CD8-positive, alpha-beta memory T cell (primary cell): ENCODE results near the gene AKAP9. TPM values are rescaled to one million over a fixed set of nuclear protein-coding genes. Genes with fewer than 3 reads are reported as not detected.
A peak's percentile ranks its signal among the peaks of the same experiment; 100 is the strongest.
"Not testable (repeated sequence)": the region's sequence is repeated elsewhere in the genome, so short reads cannot be mapped to it uniquely, and the experiment has no call there.

Experiments
- CTCF ChIA-PET: fragments of 350-600 bp; sonication (Branson Sonifier 250); formaldehyde crosslinking; loops from one replicate; lab custom pipeline; 2021; ENCODE audit warnings: antibody characterized with exemption; lab: Charles Lee
- POLR2A ChIA-PET: fragments of 350-600 bp; sonication (Branson Sonifier 250); formaldehyde crosslinking; loops from one replicate; lab custom pipeline; 2021; ENCODE audit warnings: antibody characterized with exemption; lab: Charles Lee
- DNase-seq, 5 donors: peaks; one replicate each; pipeline versions ENCODE4 v3.0.0 to v3.0.0-alpha.2; 2020 to 2022; ENCODE audit warnings: mixed read lengths in 1 of 5
- H3K27ac ChIP-seq: one replicate; pipeline ENCODE4 v1.7.0; 2013; ENCODE audit warnings: low read depth, mild to moderate bottlenecking, low read length, moderate library complexity
- H3K27me3 ChIP-seq: 2 replicates; pipeline ENCODE4 v1.7.0; 2013; ENCODE audit warnings: low read length, mild to moderate bottlenecking; ENCODE audit not compliant: insufficient read depth, poor library complexity, severe bottlenecking
- H3K36me3 ChIP-seq: 2 replicates; pipeline ENCODE4 v1.7.0; 2013; ENCODE audit warnings: mild to moderate bottlenecking, low read length, moderate library complexity; ENCODE audit not compliant: insufficient read depth
- H3K4me1 ChIP-seq: 2 replicates; pipeline ENCODE4 v1.7.0; 2013; ENCODE audit warnings: mild to moderate bottlenecking, low read length, moderate library complexity; ENCODE audit not compliant: insufficient read depth
- H3K4me3 ChIP-seq: 2 replicates; pipeline ENCODE4 v1.7.0; 2013; ENCODE audit warnings: mild to moderate bottlenecking, low read length
- H3K9me3 ChIP-seq: 2 replicates; pipeline ENCODE4 v1.7.0; 2013; ENCODE audit warnings: mild to moderate bottlenecking, low read length
- H3K27ac Mint-ChIP-seq, 8 donors: one replicate each; pipeline ENCODE4 v1.8.0; 2020 to 2021; ENCODE audit warnings: mixed read lengths in 8 of 8, mild to moderate bottlenecking in 6 of 8, inconsistent platforms in 3 of 8, moderate library complexity in 3 of 8
- H3K27me3 Mint-ChIP-seq, 2 donors: one replicate each; pipeline ENCODE4 v1.8.0; 2020 to 2021; ENCODE audit warnings: mixed read lengths in 2 of 2, mild to moderate bottlenecking in 1 of 2, moderate library complexity in 1 of 2
- H3K36me3 Mint-ChIP-seq, 3 donors: one replicate each; pipeline ENCODE4 v1.8.0; 2020 to 2021; ENCODE audit warnings: mixed read lengths in 3 of 3, inconsistent platforms in 1 of 3, mild to moderate bottlenecking in 1 of 3
- H3K4me1 Mint-ChIP-seq, 3 donors: one replicate each; pipeline ENCODE4 v1.8.0; 2020 to 2021; ENCODE audit warnings: mixed read lengths in 3 of 3, inconsistent platforms in 1 of 3, mild to moderate bottlenecking in 1 of 3
- H3K4me3 Mint-ChIP-seq, 7 donors: one replicate each; pipeline ENCODE4 v1.8.0; 2020 to 2021; ENCODE audit warnings: mixed read lengths in 7 of 7, mild to moderate bottlenecking in 6 of 7, moderate library complexity in 4 of 7, inconsistent platforms in 2 of 7
- H3K9me3 Mint-ChIP-seq, 5 donors: one replicate each; pipeline ENCODE4 v1.8.0; 2020 to 2022; ENCODE audit warnings: mixed read lengths in 5 of 5, mild to moderate bottlenecking in 3 of 5, moderate library complexity in 2 of 5, inconsistent platforms in 1 of 5
- polyA plus RNA-seq: library from polyadenylated mRNA; unstranded; fragments of 300-500 nt; fragmentation: Illumina TruSeq; gene quantifications from one replicate; pipeline ENCODE4 v1.2.3, GENCODE V29; 2021
- total RNA-seq, 2 experiments: library from RNA; stranded (reverse); gene quantifications; one replicate each; pipeline ENCODE4 v1.2.3, GENCODE V29; 2021

The AKAP9 gene
- total and polyA plus RNA-seq, 3 experiments from 2014 or later = 34.9 to 49.2 (median 40.3) TPM

DNA sequence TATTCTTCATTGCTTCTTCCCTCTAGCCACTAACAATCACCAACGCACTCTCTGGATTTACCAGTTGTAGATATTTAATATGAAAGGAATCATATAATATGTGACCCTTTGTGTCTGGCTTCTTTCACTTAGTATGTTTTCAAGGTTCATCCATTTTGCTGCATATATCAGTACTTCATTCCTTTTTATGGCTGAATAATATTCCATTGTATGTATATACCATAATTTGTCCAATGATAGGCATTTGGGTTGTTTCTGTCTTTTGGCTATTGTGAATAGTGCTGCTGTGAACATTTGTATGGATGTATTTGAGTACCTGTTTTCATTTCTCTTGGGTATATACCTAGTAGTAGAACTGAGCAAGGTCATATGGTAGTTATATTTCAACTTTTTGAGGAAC lies 7.3 kb downstream of the AKAP9 start:
- Mint-ChIP-seq H3K4me3 (no peak overlapping the region), H3K36me3 (peaks cover 9 to 18% (median 13%) of the 10 kb centered on the region in 3 donors), H3K27me3 (no peaks in the 10 kb centered on the region), H3K9me3 (no peaks in the 10 kb centered on the region), H3K27ac (no peak overlapping the region), H3K4me1 (peaks cover 50 to 75% (median 73%) of the 10 kb centered on the region in 3 donors)
- H3K27me3 ChIP-seq = no peaks in the 10 kb centered on the region
- no peak overlapping the region for H3K27ac ChIP-seq
- DNase-seq = no peak
- peaks cover 15% of the 10 kb centered on the region for H3K4me1 ChIP-seq
- H3K36me3 ChIP-seq = peaks cover 4% of the 10 kb centered on the region
- CTCF ChIA-PET = no interaction called here
- H3K4me3 ChIP-seq = no peak overlapping the region
- no peaks in the 10 kb centered on the region for H3K9me3 ChIP-seq
- POLR2A ChIA-PET = no interaction called here

DNA sequence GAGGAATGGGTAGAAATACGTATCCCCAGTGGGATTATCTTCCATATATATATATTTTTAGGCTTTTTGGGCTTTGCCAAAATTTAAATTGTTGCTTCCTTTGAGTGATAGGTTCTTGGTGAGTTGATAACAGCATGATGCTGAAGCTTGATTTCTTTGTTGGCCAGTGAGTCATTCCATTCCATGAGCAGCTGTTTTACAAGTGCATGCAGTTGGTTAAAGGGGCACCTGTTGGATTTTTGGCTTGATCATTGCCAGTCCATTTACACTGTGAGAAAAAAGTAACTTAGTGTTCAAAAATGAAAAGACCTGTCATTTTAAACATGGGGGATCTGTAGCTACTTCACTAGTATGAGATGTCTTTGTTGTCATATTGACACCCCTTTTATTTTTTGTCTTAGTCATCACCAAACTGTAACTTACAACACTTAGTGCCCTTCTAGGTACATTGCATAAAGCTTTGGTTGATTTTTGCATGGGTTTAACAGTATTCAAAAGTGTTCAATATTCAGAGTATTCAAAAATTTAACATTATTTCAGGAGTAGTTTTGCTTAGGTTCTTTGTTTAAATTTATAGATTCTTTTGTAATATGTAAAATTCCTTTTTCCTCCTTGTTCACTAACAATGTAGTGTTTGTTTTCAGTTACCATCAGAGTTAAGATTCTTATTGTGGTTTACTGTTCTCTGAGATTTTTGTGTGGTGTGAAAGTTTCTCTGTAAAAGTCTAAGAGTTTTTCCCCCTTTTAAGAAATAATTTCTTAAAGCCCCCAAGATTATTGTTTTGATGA lies 8.8 kb downstream of the AKAP9 start:
- CTCF ChIA-PET = no interaction called here
- peaks cover 9 to 19% (median 13%) of the 10 kb centered on the region in 3 donors for H3K36me3 Mint-ChIP-seq
- no peaks in the 10 kb centered on the region for H3K9me3 Mint-ChIP-seq
- H3K4me1 Mint-ChIP-seq = peaks cover 45 to 77% (median 75%) of the 10 kb centered on the region in 3 donors
- POLR2A ChIA-PET = no interaction called here
- Histone ChIP-seq H3K27ac (no peak overlapping the region), H3K36me3 (peaks cover 4% of the 10 kb centered on the region), H3K27me3 (no peaks in the 10 kb centered on the region), H3K4me3 (no peak overlapping the region), H3K4me1 (peaks cover 9% of the 10 kb centered on the region), H3K9me3 (no peaks in the 10 kb centered on the region)
- no peak for DNase-seq
- peak overlapping the region in 1 of 8 donors; percentile 48 for H3K27ac Mint-ChIP-seq
- H3K4me3 Mint-ChIP-seq = no peak overlapping the region
- H3K27me3 Mint-ChIP-seq = no peaks in the 10 kb centered on the region

DNA sequence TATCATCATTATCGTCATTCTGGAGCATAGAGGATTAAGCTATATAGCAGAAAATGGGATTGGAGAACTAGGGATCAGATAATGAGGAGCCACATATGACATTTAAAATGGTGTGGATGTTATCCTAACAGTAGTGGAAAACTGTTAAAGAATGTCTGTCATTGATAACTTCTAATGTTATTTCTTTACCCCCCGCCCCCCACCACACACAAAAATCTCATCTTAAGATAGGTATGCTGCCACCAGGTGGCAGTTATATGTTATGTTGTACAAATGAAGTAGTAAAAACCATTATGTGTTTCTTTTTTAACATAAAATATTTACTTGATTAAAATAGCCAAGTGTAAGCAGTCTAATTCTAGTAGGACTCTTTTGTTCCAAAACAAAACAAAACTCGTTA lies 13.0 kb downstream of the AKAP9 start:
- Mint-ChIP-seq H3K4me1 (peaks cover 44 to 75% (median 71%) of the 10 kb centered on the region in 3 donors), H3K4me3 (no peak overlapping the region), H3K9me3 (no peaks in the 10 kb centered on the region), H3K36me3 (peaks cover 0 to 12% (median 3%) of the 10 kb centered on the region in 3 donors), H3K27me3 (no peaks in the 10 kb centered on the region), H3K27ac (no peak overlapping the region)
- H3K36me3 ChIP-seq = no peaks in the 10 kb centered on the region
- H3K9me3 ChIP-seq = no peaks in the 10 kb centered on the region
- H3K27ac ChIP-seq = no peak overlapping the region
- ChIA-PET CTCF (interaction anchor here (0.6 to 2.1 kb wide), 2 partner anchors 13 to 714 kb away, joined by 3 to 10 read pairs; partner anchors contain the start of gene AKAP9), POLR2A (no interaction called here)
- no peak for DNase-seq
- peaks cover 9% of the 10 kb centered on the region for H3K4me1 ChIP-seq
- H3K4me3 ChIP-seq = no peak overlapping the region
- no peaks in the 10 kb centered on the region for H3K27me3 ChIP-seq

- H3K9me3 Mint-ChIP-seq, POLR2A ChIA-PET, H3K4me3 Mint-ChIP-seq, H3K4me1 ChIP-seq, H3K27me3 ChIP-seq, DNase-seq, H3K27ac ChIP-seq, H3K27ac Mint-ChIP-seq, H3K27me3 Mint-ChIP-seq, CTCF ChIA-PET, H3K9me3 ChIP-seq, H3K4me3 ChIP-seq, H3K36me3 ChIP-seq: not testable (repeated sequence)
- Mint-ChIP-seq H3K36me3 (peaks cover 0 to 14% (median 0%) of the 10 kb centered on the region in 3 donors), H3K4me1 (peaks cover 42 to 74% (median 65%) of the 10 kb centered on the region in 3 donors)
Measured at GRCh38 chr7:91956464-91956863, 15.8 kb downstream of the AKAP9 start.

- Mint-ChIP-seq H3K36me3 (peaks cover 0 to 13% (median 0%) of the 10 kb centered on the region in 3 donors), H3K27me3 (no peaks in the 10 kb centered on the region), H3K27ac (no peak overlapping the region), H3K4me1 (peaks cover 38 to 67% (median 58%) of the 10 kb centered on the region in 3 donors), H3K9me3 (no peaks in the 10 kb centered on the region), H3K4me3 (no peak overlapping the region)
- DNase-seq = no peak
- H3K27me3 ChIP-seq = no peaks in the 10 kb centered on the region
- H3K36me3 ChIP-seq = no peaks in the 10 kb centered on the region
- no peak overlapping the region for H3K27ac ChIP-seq
- ChIA-PET POLR2A (no interaction called here), CTCF (no interaction called here)
- H3K4me1 ChIP-seq = no peaks in the 10 kb centered on the region
- no peaks in the 10 kb centered on the region for H3K9me3 ChIP-seq
- no peak overlapping the region for H3K4me3 ChIP-seq
Measured at GRCh38 chr7:91957232-91957631, 16.6 kb downstream of the AKAP9 start.

- H3K4me1 Mint-ChIP-seq = peaks cover 33 to 61% (median 52%) of the 10 kb centered on the region in 3 donors
- peak overlapping the region in 1 of 8 donors; percentile 64 for H3K27ac Mint-ChIP-seq
- H3K9me3 Mint-ChIP-seq = no peaks in the 10 kb centered on the region
- no peaks in the 10 kb centered on the region for H3K9me3 ChIP-seq
- no peaks in the 10 kb centered on the region for H3K4me1 ChIP-seq
- no peaks in the 10 kb centered on the region for H3K27me3 ChIP-seq
- H3K27ac ChIP-seq = no peak overlapping the region
- no peak overlapping the region for H3K4me3 ChIP-seq
- ChIA-PET CTCF (no interaction called here), POLR2A (no interaction called here)
- H3K36me3 ChIP-seq = no peaks in the 10 kb centered on the region
- peaks cover 0 to 13% (median 0%) of the 10 kb centered on the region in 3 donors for H3K36me3 Mint-ChIP-seq
- no peaks in the 10 kb centered on the region for H3K27me3 Mint-ChIP-seq
- DNase-seq = no peak
- no peak overlapping the region for H3K4me3 Mint-ChIP-seq
Measured at GRCh38 chr7:91957823-91958222, 17.2 kb downstream of the AKAP9 start.

GRCh38 chr7:91959023-91959422 lies 18.4 kb downstream of the AKAP9 start:
- Mint-ChIP-seq H3K4me1 (peaks cover 30 to 49% (median 41%) of the 10 kb centered on the region in 3 donors), H3K36me3 (peaks cover 0 to 11% (median 0%) of the 10 kb centered on the region in 3 donors), H3K4me3 (no peak overlapping the region), H3K9me3 (no peaks in the 10 kb centered on the region), H3K27me3 (no peaks in the 10 kb centered on the region), H3K27ac (no peak overlapping the region)
- H3K36me3 ChIP-seq = no peaks in the 10 kb centered on the region
- no peaks in the 10 kb centered on the region for H3K4me1 ChIP-seq
- H3K9me3 ChIP-seq = no peaks in the 10 kb centered on the region
- H3K27ac ChIP-seq = no peak overlapping the region
- POLR2A ChIA-PET = no interaction called here
- H3K27me3 ChIP-seq = no peaks in the 10 kb centered on the region
- no peak overlapping the region for H3K4me3 ChIP-seq
- CTCF ChIA-PET = no interaction called here
- DNase-seq = no peak

DNA sequence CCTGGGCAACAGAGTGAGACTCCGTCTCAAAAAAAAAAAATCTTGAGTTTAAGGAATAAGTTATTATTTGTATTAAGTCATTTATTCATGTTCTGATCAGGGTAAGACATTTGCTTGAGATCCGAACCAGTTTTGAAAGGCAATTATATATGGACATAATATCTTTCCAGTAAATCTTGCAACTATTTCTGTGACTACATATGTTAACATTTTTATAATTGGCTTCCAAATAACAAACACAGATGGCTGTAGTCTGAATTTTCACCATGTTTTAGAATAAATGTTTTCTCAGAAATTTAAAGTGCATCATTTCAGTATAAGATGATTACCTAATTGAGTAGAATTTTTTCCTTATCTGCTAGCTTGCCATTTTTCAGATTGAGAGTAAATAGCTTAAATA lies 21.2 kb downstream of the AKAP9 start:
- Histone ChIP-seq H3K27me3 (no peaks in the 10 kb centered on the region), H3K27ac (no peak overlapping the region), H3K4me3 (no peak overlapping the region), H3K4me1 (peaks cover 6% of the 10 kb centered on the region), H3K36me3 (no peaks in the 10 kb centered on the region), H3K9me3 (no peaks in the 10 kb centered on the region)
- Mint-ChIP-seq H3K4me1 (peaks cover 29 to 48% (median 41%) of the 10 kb centered on the region in 3 donors), H3K4me3 (no peak overlapping the region), H3K27ac (no peak overlapping the region), H3K27me3 (no peaks in the 10 kb centered on the region), H3K9me3 (no peaks in the 10 kb centered on the region), H3K36me3 (peaks cover 3 to 4% (median 3%) of the 10 kb centered on the region in 3 donors)
- ChIA-PET POLR2A (no interaction called here), CTCF (no interaction called here)
- DNase-seq = no peak
